HG02884 (cell line): ENCODE results near the gene CXCR3.
"Not testable (repeated sequence)": the region's sequence is repeated elsewhere in the genome, so short reads cannot be mapped to it uniquely, and the experiment has no call there.

ENCODE experiments used
- ATAC-seq: cut with Tn5 transposase; IDR thresholded peaks from one replicate; pipeline ENCODE4 v1.9.1; 2021; ENCODE audit warnings: mild to moderate bottlenecking, moderate library complexity; ENCODE audit not compliant: unreplicated experiment

CXCR3 gene

DNA sequence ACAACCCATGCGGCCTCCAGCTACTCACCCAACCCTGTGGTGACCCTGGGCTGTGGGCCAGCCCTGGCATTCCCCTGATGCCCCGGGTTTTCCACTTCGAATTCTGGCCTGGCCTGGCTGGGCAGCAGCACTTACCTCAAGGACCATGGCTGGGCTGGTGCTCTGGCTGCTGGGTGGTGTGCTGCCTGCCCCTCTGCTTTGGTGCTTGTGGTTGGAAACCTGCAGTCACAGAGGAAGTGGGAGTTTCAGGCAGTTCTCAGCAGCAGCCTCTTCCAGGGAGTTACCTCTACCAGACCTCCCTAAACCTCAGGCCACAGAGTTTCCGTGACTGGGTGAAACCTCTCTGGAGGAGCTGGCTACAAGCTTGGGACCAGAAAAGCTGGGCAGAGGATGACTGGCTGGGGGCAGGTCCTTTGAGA lies at the start of gene CXCR3:
Gene CXCR3 (minus strand): TSS at position 209 of the 419 bp plus-strand sequence. CDS start 62 bp downstream, at position 147.
- peak; percentile 62 for ATAC-seq

DNA sequence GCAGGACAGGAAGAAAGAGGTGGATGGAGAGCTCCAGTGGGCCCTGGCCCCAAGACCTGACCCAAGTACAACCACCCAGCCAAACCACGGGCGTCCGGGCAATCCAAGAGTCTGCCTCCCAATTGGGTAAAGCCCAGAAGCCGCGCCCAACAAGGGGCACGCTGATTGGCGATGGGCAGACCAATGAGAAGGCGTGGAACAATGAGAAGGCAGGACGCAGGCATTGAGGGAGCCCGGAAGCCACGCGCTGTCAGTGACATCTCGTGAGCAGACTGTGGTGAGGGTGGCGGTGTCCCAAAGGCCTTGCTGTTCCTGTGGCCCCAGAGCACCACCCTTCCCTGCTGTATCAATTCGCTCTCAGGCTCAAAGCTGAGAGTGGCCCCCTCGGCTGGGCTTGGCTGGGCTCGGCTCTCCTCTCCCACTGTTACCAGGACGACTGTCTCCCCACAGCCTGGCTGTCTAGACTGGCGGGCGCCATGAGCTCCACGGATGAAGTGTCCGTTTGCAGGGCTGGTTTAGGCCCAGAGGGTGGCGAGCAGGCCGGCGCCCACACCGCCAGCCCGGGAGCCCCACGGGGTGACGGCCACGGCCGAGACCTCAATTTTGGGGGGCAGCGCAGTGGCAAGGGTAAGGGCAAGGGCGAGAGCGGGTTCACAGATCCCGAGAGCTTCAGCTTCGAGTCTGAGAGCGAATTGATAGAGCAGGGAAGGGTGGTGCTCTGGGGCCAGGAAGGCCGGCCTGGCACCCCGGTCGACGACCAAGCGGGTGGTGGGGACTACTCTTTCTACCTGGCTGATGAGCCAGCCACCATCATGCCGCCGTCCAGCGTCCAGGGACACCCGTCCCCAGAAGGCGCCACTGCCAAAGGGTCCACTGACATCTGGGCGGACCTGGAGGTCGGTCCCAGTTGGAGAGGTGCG lies 49.3 kb upstream of the CXCR3 start, which contains the start of gene LOC101059915:
Gene LOC101059915 (plus strand): TSS at position 219 of the 920 bp plus-strand sequence.
- ATAC-seq, result no peak

DNA sequence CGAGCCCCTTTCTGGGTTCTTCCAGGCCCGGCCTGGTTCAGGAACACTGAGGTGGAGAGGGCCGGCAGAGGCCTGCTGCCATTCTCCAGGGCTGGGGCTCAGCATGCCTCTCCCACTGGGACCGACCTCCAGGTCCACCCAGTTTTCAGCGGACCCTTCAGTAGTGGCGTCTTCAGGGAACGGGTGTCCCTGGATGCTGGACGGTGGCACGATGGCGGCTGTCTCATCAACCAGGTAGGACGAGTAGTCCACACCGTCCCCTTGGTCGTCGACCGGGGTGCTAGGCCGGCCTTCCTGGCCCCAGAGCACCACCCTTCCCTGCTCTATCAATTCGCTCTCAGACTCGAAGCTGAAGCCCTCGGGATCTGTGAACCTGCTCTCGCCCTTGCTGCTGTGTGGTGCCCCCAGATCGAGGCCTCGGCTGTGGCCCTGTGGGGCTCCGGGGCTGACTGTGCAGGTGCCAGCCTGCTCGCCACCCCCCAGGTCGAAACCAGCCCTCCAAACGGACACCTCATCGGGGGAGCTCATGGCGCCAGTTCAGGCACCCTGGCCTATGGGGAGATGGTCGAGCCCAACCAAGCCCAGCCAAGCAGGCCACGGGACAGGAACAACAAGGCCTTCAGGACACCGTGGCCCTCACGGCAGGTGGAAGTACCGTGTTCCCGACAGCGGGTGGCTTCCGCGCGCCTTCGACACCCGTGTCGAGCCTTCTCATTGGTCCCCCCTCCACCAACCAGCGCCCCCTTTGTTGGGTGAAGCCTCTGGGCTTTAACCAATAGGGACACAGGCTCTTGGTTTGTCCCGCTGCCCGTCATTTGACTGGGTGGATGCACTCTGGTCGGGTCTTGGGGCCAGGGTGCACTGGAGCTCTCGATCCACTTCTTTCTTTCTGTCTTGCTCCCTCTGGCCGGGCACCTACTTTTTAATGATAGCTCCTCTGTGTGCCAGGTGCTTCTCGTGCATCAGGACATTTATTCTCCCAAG lies 48.2 kb upstream of the CXCR3 start:
- ATAC-seq, result no peak

DNA sequence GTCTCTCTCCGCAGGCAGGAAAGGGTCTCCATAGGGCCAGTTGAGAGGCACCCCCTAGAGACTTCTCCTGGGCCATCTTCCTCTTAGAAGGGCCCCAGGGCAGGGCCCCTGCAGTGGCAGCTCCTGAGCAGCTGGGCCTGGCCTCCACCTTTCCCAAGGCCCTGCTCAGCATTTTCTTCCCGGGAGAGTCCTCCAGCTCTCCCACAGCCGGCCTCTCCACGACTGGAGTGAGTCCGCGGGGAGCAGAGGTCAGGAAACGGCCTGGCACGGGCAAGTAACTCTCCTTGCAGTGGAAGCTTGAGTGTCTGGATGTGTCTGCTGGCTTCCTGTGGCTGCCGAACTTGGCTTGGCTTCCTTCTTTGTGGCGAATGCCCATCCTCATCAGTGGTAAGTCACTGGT lies 47.4 kb upstream of the CXCR3 start:
- no peak for ATAC-seq

DNA sequence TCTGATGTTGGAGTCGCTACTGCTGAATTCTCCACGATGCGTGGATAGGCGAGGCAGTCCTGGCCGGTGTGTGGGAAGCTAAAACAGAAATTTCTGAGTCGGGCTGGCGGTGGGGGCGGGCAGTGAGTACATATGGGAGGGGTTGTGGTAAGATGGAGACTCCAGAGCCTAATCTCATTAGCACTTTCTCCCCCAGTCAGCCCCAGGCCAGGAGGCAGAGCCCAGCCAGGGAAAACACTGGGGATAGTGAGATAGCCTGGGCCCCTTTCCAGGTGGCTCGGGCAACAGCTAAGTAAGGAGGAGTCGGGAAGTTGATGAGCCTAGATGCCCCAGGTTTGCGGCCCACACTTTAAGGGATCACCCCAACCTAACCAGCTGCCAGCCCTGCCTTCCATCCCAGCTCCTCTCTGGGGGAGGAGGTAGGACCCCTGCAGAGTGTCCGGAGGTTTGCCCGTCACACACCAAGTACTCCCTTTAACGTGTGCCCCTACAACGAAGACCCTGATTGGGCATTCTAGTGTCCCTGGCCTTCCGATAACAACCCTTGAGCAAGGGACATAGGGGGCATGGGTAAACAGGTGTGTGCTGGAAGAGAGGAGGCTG lies 46.7 kb upstream of the CXCR3 start:
- no peak for ATAC-seq

DNA sequence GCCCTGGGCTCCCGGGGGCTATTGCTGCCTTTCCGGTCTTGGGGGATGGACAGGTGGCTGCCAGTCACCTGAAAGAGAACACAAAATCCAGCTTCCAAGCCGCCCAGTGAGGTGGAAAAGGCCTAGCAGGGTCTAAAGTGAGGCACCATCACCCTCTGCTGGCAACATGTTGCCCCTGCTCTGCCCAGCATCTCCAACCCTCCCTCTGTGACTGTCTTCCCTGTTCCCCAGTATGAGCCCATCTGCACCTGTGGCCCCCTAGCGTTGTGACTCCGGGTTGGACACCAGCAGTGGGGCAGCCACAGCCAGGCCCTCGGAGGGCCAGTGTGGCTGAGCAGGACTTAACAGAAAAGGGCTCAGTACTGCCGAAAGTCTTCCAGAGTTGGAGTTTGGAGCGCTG lies 45.9 kb upstream of the CXCR3 start:
- not testable (repeated sequence) for ATAC-seq

DNA sequence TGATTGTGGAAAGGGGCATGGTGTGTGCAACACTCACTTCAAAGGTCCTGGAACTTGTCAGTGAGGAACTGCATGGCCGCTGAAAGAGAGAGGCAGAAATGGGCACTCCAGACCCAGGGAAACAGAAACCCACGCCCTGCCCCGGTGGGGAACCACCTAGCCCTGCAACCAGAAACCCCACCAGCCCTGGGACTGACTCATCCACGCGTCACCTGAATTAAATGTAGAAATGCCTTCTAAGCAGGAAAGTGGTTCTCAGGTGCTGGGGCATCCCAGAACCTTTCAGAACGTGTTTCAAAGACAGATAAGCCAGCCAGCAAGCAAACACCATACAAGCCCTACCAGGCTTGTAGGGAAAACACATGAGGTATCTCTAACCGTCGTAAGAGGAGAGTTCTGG lies 44.9 kb upstream of the CXCR3 start:
- ATAC-seq, result not testable (repeated sequence)

DNA sequence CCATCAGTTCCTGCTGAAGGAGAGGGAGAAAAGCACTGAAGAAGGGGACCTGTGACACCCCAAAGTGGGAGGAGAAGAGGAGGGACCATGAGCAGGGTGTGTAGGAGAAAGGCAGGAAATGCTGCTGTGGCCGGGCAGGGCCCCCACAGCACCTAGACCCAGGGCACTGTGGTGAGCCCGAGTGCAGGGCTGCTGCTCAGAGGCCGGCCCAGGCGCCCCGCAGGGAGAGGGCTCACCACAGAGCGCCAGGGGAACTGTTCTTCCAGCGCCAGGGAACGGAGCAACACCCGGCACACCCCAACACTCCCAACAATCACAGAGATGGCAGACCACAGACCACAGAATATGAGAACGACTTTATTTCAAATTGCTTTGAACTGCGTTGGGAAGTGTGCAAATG lies 44.3 kb upstream of the CXCR3 start:
- not testable (repeated sequence) for ATAC-seq

DNA sequence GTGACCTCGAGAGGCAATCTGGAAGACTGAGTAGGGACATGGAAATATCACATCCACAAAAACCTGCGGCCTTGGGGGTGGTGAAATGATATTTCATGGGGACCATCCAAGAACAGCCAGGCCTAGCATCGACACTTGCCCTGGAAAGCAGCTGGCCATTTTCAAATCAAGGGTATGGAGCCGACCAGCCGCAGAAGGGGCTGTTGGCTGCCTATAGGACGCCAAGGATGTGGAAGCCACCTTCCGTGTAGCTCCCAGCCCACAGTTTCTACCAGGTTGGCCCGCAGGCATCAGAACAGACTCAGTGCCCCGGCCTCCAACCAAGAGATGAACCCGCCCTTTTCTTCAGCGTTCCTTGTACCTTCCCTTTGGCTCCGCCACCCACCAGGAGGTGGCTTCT lies 43.6 kb upstream of the CXCR3 start:
- no peak for ATAC-seq

DNA sequence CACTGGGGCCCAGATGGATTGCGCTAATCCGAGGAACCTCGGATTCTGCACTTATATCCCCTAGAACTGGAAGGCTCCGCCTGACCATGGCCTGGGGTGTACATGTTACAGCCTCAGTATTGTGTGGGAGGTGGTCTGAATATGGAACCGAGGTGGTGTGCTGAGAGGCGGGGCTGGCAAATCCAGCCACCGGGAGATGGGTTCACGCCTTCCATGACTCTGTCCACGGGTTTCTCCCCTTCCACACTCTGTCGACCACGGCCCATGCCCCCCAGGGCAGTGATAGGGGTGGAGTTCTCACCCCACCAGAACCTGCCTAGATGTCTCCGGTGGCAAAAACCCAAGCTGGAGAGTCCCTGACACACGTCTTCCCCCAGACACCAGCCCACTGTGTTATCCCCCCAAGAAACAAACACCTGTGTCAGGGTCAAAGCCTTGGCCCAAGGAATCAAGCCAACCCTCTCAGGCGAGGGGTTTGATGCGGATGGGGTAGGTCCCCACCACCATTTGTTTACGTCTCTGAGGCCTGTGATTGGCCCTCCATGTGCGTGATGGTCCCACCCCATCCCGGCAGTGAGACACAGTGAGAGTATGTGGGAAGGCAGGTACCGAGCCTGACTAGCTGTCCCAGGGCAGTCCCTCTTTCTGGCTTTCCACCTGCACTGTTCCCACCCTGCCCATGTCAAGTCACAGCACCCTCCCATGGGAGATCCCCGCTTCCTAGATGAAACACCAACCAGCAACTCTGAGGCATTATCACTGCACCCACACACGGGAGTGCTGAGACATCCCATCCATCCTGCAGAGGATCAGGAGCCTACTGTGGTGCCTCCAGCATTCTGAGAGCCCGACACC lies 42.5 kb upstream of the CXCR3 start:
- no peak for ATAC-seq

DNA sequence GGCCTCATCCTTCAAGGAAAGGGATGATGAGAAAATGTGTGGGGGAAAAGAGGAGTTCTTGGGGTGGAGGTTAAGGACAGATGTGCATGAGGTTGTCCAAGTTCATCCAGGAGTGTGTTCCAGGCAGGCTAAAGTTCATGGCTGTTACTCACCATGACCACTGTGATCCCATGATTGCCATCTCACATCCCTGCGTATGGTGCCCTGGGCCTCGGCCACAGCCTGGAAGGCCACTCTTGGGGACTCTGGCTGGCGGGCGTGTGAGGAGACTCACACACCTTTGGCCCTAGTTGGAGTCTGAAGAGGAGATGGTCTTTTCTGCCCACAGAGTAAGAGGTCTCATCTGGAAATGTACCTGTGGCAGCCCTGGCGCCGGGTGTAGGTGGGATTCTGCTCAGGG lies 41.6 kb upstream of the CXCR3 start:
- ATAC-seq, result no peak

DNA sequence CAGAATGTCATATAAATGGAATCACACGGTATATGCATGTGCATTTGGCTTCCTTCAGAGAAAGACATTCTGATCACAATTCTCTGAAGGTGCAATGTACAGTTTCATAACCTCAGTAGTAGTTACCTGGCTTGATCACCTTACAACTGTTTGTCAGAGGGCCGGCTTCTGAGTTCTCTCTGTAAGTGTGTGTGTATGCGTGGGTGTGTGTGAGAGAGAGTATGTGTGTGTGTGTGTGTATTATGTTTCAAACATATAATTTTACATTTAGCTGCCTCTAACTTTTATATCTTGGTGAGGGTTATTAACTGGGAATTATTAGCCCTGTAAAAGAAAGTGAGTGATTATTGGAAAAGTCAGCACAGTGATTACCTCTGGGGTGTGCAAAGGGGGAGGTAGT lies 41.0 kb upstream of the CXCR3 start:
- no peak for ATAC-seq

DNA sequence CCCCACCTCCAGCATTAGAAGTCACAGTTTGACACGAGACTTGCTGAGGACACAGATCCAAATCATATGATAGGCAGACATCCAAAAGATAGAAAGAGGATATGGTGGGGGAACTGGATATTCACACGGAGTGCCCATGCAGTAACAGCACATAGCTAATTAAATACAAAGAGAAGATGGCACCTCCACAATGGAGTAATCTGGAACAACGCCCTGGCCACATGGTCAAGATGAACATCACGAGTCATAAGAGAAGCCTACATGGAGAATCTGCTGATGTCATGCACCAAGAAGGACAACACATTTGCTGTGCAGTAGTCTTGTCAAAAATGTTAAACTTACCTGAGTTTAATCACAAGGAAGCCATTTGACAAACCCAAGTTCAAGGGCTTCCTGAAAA lies 39.0 kb upstream of the CXCR3 start:
- no peak for ATAC-seq

DNA sequence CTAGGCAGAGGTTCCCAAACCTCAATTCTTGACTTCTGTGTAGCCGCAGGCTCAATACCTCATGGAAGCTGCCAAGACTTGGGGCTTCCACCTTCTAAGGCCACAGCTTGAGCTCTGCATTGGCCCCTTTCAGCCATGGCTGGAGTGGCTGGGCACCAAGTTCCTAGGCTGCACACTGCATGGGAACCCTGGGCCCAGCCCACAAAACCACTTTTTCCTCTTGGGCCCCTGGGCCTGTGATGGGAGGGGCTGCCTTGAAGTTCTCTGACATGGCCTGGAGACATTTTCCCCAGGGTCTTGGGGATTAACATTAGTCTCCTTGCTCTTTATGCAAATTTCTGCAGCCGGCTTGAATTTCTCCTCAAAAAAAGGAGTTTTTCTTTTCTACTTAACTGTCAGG lies 35.0 kb upstream of the CXCR3 start:
- ATAC-seq, result no peak

DNA sequence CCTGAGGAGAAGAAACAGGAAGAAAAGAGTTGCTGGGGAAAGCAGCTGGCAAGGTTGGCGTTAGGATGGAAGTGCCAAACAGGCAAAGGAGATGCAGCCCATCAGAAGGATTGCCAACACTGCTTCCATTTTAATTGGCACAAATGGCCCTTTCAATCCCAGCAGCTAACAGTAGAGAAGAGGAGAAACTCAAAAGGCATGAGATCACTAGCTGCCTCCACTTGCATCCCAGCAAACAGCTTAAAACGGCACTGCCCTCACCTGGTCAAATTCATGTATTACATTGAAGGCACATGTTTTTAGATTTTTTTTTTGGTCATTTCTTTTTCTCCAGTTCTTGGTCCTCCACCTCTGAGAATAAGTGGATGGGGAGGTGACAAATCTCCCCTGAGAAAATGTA lies 34.1 kb upstream of the CXCR3 start:
- no peak for ATAC-seq

DNA sequence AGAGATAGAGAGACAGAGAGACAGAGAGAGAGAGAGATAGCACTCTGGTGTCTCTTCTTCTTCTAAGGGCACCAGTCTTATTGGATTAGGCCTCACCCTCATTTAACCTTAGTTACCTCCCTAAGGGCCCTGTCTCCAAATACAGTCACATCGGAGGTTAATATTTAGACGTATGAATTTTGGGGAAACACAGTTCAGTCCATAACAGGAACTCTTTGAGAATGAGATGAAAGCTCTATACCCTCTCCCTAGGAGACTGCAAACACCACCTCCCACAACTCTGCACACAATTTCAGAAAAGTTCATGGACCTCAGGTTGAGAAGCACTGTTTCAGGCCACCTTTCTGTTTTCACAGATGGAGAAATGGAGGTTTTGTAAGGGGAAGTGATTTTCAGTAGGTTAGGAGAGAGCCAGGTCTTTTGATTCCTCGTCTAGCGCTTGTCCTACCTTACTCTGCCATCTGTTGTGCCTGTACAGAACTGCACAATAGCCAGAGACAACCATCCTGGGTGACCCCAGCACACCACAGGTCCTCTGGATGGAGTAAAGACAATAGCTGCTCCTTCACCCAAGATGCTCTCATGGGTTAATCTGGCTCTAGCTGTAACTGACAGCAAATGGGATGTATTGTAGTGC lies 32.1 kb upstream of the CXCR3 start:
- ATAC-seq, result peak; percentile 66

DNA sequence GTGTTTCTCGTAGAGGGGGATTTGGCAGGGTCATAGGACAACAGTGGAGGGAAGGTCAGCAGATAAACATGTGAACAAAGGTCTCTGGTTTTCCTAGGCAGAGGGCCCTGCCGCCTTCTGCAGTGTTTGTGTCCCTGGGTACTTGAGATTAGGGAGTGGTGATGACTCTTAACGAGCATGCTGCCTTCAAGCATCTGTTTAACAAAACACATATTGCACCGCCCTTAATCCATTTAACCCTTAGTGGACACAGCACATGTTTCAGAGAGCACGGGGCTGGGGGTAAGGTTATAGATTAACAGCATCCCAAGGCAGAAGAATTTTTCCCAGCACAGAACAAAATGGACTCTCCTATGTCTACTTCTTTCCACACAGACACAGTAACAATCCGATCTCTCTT lies 26.1 kb upstream of the CXCR3 start:
- ATAC-seq, result not testable (repeated sequence)

DNA sequence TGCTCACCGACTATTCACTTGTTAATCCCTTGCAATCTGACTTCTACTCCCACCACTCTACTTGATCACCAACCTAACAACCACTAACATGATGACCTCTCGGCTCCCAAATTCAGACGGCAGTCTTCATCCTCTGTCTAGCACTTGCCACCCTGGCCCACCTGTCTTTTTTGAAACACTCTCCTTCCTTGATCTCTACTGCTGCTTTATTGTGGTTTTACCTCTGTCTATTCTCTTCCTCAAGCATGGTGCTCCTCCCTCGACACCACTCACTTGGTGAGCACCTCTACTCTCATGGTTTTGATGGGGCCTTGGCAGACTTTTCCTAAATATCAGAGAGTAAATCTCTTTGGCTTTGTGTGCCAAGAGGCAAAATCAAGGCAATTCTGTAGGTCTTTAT lies 21.7 kb upstream of the CXCR3 start:
- ATAC-seq, result no peak

DNA sequence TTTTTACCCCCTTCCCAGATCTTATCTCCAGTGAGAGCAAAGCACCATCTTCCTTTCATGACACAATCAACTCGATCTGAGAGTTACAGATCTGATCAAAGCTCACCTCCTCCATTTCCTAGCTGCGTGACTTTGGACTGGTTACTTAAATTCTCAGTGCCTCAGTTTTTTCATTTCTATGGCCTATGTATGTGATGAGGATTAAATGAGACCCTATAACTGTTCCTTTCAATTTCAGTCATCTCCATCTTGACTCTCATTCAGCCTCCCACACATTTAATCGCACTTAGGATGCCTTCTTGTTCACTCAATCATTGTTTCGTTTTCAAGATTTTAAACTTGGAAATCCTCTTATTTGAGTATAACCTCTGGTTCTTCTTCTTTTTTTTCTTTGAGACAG lies 20.1 kb upstream of the CXCR3 start:
- no peak for ATAC-seq

DNA sequence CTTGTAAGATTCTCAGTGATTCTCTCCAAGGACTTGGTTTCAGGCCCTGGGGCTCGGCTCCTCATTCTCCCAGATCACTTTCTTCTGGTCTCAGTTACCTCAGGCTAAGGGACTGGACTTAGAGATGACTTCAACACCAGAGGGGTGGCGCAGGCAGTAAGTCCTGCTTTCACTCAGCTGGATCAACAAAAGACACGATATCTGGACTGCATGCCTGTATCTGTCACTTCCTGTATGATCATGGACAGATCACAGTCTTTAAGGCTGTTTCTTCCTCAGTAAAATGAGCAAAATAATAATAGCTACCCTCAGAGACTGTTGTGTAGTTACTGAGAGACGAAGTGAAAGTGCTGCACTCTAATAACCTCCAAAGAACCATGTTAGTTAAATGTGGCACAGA lies 19.5 kb upstream of the CXCR3 start:
- peak; percentile 45 for ATAC-seq
